Thyroid gland (tissue), 4 donors: ENCODE results near the gene ADCY9.

Experiments
- POLR2A ChIP-seq, 2 donors: fragments of 450-650 bp; IDR thresholded peaks; one replicate each; pipeline ENCODE4 v1.6.1; 2017; ENCODE audit warnings: antibody characterized with exemption in 2 of 2, mild to moderate bottlenecking in 2 of 2, moderate library complexity in 1 of 2
- TF ChIP-seq, protein P1 (sequence below), 6 experiments: fragments of 200-600 bp in 3 of 6; fragments of 450-650 bp in 3 of 6; sonication (generic) in 3 of 6; IDR thresholded peaks; one replicate each; pipeline ENCODE4 v1.5.1; 2016 to 2019; ENCODE audit warnings: antibody characterized with exemption in 6 of 6, mild to moderate bottlenecking in 2 of 6, inconsistent platforms in 1 of 6, moderate library complexity in 1 of 6

GRCh38 chr16:3945751-3946603 lies 170.3 kb downstream of the ADCY9 start:
- TF ChIP-seq, protein P1, sequence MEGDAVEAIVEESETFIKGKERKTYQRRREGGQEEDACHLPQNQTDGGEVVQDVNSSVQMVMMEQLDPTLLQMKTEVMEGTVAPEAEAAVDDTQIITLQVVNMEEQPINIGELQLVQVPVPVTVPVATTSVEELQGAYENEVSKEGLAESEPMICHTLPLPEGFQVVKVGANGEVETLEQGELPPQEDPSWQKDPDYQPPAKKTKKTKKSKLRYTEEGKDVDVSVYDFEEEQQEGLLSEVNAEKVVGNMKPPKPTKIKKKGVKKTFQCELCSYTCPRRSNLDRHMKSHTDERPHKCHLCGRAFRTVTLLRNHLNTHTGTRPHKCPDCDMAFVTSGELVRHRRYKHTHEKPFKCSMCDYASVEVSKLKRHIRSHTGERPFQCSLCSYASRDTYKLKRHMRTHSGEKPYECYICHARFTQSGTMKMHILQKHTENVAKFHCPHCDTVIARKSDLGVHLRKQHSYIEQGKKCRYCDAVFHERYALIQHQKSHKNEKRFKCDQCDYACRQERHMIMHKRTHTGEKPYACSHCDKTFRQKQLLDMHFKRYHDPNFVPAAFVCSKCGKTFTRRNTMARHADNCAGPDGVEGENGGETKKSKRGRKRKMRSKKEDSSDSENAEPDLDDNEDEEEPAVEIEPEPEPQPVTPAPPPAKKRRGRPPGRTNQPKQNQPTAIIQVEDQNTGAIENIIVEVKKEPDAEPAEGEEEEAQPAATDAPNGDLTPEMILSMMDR (IDR thresholded peaks at IDR 0.05): no peak
- peak in 1 of 2 donors; percentile 39 for TF ChIP-seq POLR2A (IDR thresholded peaks at IDR 0.05)
